CD4-positive, alpha-beta T cell treated with Interleukin-1 beta for 1 hour (primary cell): ENCODE results near the gene SURF2.

Experiments
- DNase-seq, 2 donors: peaks; one replicate each; pipeline ENCODE4 v3.0.0-alpha.2; 2020 to 2022

Gene SURF2

GRCh38 chr9:133339641-133340040 lies 16.7 kb upstream of the SURF2 start:
- no peak for DNase-seq

DNA sequence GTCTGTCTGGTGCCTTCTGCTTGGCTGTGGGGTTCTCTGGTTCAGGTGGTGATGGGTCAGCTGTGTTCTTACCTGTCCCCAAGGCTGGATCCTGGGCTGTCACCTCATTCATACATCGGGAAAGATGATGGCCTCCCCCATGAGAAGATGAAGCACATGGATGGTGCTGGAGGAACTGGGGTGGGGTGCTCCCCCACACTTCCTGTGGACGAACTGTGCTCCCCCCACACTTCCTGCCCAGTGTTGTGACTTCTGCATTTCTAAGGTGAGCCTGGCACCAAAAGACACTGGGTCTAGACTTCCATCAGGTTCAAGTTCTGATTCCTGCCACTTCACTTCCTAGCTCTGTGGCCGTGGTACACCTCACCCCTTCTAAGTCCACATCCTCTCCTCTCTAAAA lies 16.1 kb upstream of the SURF2 start:
- DNase-seq, result no peak

- no peak for DNase-seq
These were observed 15.4 kb upstream of the SURF2 start for GRCh38 chr9:133340916-133341315.

GRCh38 chr9:133341369-133342068 lies 14.8 kb upstream of the SURF2 start:
- peak in 1 of 2 donors; percentile 42 for DNase-seq

DNA sequence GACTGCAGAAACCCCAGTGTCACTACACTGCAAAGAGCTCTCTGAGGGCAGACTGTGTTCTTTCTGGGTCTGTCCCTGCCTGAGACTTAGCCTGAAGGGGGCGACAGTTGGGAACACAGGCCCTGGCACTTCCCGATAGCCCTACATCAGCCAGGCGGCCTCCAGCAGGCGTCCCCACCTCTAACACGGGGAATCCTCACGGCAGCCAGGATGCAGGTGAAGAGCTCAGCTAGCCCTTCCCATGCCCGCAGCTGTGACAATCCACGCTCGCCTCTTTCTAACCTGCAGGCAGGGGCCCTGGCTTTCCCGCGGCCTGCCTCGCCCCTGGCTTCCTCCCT lies 14.3 kb upstream of the SURF2 start:
- no peak for DNase-seq

DNA sequence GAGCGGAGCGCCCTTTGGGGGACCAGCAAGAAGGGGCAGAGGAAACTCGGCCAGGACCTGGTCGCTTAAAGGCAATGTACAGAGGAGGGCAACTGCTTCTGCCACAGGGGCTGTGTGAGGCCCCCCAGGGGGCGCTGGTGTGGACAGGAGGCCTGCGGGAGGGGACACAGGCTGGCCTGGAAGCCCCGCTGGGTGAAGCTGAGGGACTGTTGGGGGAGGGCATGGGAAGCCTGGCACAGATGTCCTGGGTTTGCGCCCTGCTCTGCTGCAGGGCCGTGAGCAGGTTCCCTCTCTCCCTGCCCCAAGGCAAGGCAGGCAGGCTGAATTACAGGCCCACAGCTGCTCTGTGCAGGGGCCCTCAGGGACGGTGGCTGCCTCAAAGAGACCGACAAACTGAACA lies 13.8 kb upstream of the SURF2 start:
- no peak for DNase-seq

DNA sequence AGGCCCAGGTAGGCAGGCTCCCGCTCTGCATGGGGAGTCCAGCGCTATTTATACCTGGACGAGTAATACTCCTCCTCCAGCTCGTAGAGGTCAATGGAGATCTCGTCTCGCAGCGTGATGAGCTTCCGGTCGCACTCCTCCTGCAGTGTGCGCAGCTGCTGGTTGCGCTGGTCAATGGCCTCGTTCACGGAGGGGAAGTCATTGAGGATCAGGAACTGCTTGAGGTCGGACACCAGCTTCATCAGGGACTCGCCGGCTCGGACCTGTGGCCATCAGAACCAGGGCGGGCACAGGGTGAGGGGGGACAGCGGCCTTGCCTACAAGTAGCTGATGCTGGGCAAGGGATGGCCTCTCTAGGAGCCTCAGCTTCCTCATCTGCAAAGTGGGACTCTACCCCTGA lies 12.3 kb upstream of the SURF2 start:
- DNase-seq, result no peak

DNA sequence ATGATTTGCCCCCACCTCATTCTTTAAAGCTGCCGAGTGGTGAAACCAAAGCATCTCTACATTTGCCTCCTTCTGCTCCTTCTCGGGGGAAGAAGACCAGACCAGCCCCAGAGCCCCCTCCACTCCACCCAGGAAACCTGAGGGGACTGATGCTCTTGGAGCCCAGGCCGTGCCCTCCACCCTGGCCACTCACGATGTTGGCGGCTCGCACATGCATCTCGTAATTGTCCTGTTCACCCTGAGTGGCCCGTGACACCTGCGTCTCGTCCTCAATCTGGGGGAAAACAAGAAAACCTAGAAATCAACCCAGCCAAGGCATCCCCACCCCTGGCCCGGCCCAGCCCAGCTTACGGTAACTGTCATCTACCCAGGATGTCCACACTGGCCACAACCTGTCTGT lies 11.4 kb upstream of the SURF2 start:
- DNase-seq, result no peak

DNA sequence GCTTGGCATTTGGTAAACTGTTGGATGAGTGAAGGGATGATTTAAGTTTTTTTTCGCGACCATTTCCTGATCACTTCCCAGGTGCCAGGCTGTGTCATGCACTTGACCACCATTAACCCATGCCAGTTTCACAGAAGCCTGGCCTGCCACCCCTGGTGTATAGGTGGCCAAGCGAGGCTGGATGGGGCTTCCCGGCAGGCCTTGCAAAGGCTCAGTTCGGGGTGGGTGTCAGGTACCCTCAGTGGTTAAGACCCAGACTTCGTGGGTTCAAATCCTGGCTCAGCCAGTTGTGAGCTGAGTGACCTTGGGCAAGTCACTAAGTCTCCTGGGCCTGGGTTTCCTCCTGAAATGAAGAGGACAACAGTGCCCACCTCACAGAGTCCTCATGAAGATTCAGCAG lies 10.8 kb upstream of the SURF2 start:
- no peak for DNase-seq

DNA sequence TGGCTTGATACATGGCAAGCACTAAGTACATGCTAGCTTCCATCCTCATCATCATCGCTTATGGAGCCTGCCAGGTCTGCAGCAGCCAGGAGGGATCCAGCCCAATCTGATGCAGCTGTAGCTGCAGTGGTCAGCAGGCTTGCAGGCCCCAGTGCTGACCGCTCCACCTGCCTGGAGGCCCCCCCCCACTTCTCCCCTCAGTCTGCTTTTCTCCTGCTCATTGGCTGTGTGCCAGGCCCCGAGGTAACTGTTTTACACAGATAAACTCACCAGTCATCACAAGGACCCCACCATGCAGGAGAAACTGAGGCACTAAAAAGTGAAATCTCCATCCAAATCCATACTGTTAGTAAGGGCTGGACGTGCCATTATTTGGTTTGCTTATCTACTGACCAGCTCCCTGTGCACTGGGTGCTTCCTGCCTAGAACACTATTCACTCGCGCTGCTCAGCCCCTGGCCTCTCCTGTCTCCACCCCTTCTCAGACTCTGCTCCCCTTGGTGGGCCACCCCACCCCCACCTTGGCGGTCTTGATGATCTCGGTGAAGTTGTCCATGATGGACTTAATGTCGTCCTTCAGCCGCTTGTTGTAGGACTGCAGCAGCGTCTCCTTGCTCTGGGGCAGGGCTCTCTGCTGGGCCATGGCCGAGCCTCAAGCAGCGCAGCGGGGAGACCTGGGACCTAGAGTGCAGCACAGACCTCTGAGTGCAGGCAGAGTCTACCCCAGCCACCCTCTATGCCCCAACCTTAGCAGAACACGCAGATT lies 10.1 kb upstream of the SURF2 start:
- no peak for DNase-seq

DNA sequence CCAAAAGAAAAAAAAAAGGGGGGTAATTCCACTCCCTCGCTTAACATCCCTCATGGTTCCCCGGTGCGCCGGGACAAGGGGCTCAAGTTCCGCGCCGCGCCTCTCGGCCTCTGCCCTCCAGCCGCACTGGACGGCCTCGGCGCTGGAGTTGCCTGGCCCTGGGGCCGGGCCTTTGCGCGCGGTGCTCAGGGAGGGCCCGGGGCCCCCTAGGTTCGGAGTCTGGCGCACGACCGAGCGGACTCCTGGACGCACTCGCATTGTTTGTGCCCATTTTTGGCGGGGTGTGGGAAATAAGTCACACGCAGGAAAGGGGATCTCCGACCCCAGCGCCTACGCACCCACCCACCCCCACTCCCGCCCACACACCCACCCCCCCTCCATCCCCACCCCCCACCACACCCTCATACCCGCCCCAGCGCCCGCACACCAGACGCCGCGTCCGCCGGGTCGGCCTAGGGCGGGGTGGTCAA lies 8.8 kb upstream of the SURF2 start:
- DNase-seq, result peak; percentile 61 to 62

DNA sequence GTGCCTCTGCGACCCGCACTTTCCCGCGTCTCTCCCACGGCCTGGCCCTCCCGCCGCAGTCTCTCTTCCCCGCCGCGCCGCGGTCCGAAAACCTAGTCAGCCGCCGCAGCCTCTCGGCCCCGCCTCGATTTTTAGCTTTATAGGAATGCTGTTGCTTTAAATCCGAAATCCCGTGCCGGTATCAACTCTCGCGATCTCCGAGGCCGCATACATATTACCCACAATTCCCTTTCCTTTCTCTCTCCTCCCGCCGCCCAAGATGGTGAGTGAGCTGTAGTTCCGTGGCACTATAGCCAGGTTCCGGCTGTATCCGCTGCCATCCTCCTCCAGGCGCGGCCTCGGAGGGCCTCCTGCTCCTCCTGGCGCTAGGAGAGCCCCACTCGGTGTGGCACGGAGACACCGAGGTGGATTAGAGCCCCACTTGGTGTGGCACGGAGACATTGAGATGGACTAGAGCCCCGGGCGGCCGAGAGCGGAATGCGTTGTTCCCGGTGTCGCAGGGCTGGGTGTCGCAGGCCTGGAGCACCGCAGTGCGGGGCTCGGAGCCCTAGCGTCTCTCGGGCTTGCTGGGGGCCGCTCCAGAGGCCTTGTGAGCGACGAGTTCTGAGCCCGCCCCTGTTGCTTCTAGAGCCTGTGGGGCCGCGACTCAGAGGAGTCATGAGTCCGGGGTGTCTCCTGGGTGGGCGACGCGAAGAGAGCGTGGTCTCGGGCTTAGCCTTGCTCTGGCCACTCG lies 8.2 kb upstream of the SURF2 start, which contains the start of the genes MED22 and RPL7A:
MED22 (minus strand) TSS at position 147 of the 733 bp plus-strand sequence. CDS start 1,469 bp downstream, outside the sequence.
RPL7A (plus strand) TSS at position 234 of the 733 bp plus-strand sequence; CDS start at position 260, 26 bp downstream.
- peak; percentile 93 to 94 for DNase-seq

GRCh38 chr9:133348718-133349573 lies 7.4 kb upstream of the SURF2 start:
- DNase-seq, result no peak

DNA sequence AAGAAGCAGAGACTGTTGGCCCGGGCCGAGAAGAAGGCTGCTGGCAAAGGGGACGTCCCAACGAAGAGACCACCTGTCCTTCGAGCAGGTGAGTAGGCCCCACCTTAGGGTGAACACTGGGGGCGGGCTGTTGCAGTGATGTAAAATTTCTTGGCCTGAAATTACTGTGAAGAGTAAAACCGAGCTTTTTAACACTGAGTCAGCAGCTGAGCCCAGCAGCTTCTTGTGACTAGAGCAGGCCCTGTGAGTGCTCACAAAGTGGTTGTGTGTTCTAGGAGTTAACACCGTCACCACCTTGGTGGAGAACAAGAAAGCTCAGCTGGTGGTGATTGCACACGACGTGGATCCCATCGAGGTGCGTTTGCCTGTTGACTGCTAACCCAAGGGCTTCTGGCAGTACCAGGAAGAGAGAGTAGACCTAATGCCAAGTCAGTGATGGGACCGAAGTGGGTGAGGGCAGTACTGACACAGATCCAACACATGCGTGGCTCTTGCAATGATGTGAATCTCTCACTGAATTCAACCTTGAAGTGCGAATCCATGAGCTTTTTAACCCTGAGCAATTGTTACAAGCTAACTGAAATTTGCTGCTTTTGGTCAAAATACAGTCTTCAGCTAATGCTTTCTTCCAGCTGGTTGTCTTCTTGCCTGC lies 6.3 kb upstream of the SURF2 start:
- DNase-seq, result no peak

DNA sequence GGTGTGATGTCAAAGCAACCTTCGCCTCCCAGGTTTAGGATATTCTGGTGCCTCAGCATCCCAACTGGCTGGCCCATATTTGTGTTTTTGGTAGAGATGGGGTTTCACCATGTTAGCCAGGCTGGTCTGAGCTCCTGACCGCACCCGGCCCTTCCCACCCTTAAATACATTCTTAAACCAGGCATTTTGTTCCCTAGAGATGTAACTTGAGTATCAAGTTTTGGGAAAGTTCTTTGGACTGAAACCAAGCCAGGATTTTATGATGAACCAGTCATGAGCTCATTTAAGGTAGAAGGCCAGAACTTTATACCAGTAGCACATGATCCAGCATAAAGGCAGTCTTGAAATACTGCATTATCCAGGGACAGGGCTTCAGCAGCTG lies 4.8 kb upstream of the SURF2 start:
- no peak for DNase-seq

GRCh38 chr9:133351908-133352634 lies 4.3 kb upstream of the SURF2 start:
- DNase-seq, result peak; percentile 36 to 37

GRCh38 chr9:133352635-133353340 lies 3.6 kb upstream of the SURF2 start:
- no peak for DNase-seq

DNA sequence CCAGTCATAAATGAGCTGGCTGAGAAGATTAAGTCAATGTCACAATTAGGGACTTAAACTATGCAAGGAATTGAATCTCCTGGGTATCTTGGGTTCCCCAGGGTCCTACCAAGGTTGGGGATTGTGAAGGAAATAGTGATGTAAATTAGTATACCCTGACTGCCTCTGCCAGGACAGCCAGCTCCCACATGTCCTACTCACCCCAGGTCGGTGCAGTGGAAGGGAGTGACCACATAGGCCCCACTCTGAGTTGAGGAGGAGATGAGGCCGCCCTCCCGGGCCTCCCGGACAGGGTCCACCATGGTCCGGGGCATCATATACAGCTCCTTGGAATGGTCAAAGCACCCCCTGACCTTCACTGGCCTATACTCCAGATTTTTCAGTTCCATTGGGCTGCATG lies 2.8 kb upstream of the SURF2 start:
- DNase-seq, result no peak

DNA sequence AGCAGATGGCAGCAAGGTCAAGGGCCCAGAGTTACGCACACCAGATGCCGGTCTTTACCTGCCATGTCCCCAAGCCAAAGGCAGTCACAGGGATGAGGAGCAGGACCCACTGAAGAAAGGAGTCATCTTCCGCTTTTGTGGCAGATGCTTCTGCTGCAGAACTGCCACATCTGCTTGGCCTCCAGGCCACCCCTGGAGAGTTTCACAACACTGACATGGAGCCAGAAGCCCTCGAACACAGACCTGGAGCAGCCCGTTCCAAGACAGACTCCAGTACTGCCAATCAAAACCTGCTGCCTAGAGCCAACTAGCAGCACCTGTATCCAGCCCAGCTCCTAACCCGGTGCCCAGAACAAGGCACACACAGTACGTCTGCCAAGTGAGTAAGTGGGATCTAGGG lies 1.6 kb upstream of the SURF2 start:
- no peak for DNase-seq

DNA sequence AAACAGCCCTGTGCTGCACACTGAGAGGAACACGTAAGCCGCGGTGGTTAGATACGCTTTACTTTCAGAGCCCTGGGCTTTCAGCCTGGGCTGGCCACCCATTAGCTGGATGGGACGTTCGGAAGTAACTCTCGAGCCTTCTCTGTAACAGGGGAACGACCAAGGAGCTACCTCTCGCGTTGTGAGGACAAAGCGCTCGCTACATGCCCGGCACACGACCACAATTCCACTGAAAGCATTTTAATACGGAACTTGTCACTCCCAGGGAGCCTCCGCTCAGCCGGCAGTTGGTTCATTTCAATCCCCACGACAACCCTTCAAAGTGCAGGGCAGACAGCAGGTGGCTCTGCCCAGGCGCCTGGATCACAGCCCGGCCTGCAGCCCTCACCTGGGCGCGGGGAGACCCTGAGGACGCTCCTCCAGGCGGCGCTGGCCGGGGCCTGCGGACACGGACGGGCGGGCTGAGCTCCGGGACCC lies 431 bp upstream of the SURF2 start:
- no peak for DNase-seq

DNA sequence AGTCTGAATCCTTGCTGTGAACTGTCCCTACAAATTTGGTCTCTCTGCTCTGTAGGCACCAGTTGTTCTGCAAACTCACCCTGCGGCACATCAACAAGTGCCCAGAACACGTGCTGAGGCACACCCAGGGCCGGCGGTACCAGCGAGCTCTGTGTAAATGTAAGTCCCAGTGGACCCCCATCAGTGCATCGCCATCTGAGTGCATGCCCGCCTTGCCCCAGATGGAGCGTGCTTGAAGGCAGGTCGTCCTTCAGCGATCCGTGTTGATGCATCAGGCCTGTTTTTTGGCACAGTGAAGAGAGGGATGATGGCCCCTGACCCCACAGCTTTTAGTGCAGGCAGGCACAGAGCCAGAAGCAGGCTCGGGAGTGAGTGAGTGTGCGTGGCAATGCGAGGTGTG lies 1.3 kb downstream of the SURF2 start:
- no peak for DNase-seq
